ENCODE measurements around the gene ZNF469.

ZNF469 gene

GRCh38 chr16:88398874-88399178 is 16.1 kb downstream of the ZNF469 start:
- no peaks in the 10 kb centered on the region for H3K9me3 ChIP-seq (ENCODE audit: insufficient read depth, low read length, severe bottlenecking)
- no peak overlapping the region for H2AFZ ChIP-seq (ENCODE audit: low read depth, low read length)
- H3K4me2 ChIP-seq (ENCODE audit: insufficient read depth, low read length): no peak overlapping the region
- no peak for TF ChIP-seq EZH2 (IDR thresholded peaks at IDR 0.05; ENCODE audit: borderline replicate concordance, low read depth, low read length, severe bottlenecking)
- TF ChIP-seq CTCF (IDR thresholded peaks at IDR 0.05; ENCODE audit: borderline replicate concordance, extremely low read depth, low read length, poor library complexity, severe bottlenecking): no peak
- no peaks in the 10 kb centered on the region for H3K36me3 ChIP-seq (ENCODE audit: insufficient read depth, low read length)
- ATAC-seq (ENCODE audit: insufficient read depth, low read depth) (no peak), DNase-seq (no peak)
- H3K27me3 ChIP-seq (ENCODE audit: insufficient read depth, low read length, poor library complexity): peaks cover 34% of the 10 kb centered on the region
- H3K4me1 ChIP-seq (ENCODE audit: insufficient read depth, low read length): no peaks in the 10 kb centered on the region
- H4K20me1 ChIP-seq (ENCODE audit: insufficient read depth, low read length): peaks cover 9% of the 10 kb centered on the region; the same call in 1 of the 2 replicates
- H3K4me3 ChIP-seq (ENCODE audit: low read depth in 1 of 2, low read length in 2 of 2): no peak overlapping the region
- H3K9ac ChIP-seq (ENCODE audit: low read depth, low read length): no peak overlapping the region
- no peaks in the 10 kb centered on the region for H3K79me2 ChIP-seq (ENCODE audit: insufficient read depth, low read length)
- H3K27ac ChIP-seq (ENCODE audit: low read length): no peak overlapping the region

DNA sequence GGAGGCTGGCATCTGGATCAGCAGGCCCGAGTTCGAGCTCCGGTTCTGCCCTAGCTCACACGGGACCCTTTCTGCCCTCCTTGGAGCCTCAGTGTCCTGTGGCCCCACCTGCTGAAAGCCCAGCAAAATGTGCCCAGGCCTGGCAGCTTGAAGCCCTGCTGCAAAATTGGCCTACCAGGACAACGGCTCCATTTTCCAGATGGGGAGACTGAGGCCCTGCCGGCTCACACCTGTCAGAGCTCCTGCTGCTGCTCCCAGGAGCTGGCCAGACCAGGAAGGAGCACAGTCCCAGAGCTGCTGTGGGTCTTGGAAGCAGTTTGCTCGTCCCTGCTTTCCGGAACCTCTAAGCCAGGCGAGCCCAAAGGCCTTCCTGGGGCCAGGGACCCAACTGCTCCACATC is 17.4 kb downstream of the ZNF469 start:
- Histone ChIP-seq H3K4me3 (ENCODE audit: low read depth in 1 of 2, low read length in 2 of 2) (no peak overlapping the region), H3K36me3 (ENCODE audit: insufficient read depth, low read length) (no peaks in the 10 kb centered on the region), H3K4me1 (ENCODE audit: insufficient read depth, low read length) (no peaks in the 10 kb centered on the region), H3K9me3 (ENCODE audit: insufficient read depth, low read length, severe bottlenecking) (no peaks in the 10 kb centered on the region), H3K4me2 (ENCODE audit: insufficient read depth, low read length) (no peak overlapping the region), H4K20me1 (ENCODE audit: insufficient read depth, low read length) (peaks cover 9% of the 10 kb centered on the region; the same call in 1 of the 2 replicates), H3K27ac (ENCODE audit: low read length) (no peak overlapping the region), H3K79me2 (ENCODE audit: insufficient read depth, low read length) (no peaks in the 10 kb centered on the region), H2AFZ (ENCODE audit: low read depth, low read length) (no peak overlapping the region), H3K27me3 (ENCODE audit: insufficient read depth, low read length, poor library complexity) (peaks cover 30% of the 10 kb centered on the region), H3K9ac (ENCODE audit: low read depth, low read length) (no peak overlapping the region)
- DNase-seq (no peak), ATAC-seq (ENCODE audit: insufficient read depth, low read depth) (no peak)
- TF ChIP-seq EZH2 (IDR thresholded peaks at IDR 0.05; ENCODE audit: borderline replicate concordance, low read depth, low read length, severe bottlenecking) (no peak), CTCF (IDR thresholded peaks at IDR 0.05; ENCODE audit: borderline replicate concordance, extremely low read depth, low read length, poor library complexity, severe bottlenecking) (no peak)

DNA sequence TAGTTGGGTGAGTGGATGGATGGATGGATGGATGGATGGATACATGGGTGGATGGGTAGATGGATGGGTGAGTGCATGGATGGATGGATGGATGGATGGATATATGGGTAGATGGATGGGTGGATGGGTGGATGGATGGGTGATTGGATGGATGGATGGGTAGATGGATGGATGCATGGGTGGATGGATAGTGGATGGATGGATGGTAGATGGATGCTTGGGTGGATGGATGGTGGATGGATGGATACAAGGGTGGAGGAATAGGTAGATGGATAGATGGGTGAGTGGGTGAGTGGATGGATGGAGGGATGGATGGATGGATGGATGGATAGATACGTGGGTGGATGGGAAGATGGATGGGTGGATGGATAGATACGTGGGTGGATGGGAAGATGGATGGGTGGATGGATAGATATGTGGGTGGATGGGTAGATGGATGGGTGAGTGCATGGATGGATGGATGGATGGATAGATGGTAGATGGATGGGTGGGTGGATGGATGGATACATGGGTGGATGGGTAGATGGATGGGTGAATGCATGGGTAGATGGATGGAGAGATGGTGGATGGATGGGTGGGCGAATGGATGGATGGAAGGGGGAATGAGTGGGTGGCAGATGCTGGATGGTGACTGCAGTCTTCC is 19.0 kb downstream of the ZNF469 start:
- no peak overlapping the region for H2AFZ ChIP-seq (ENCODE audit: low read depth, low read length)
- H3K79me2 ChIP-seq (ENCODE audit: insufficient read depth, low read length): no peaks in the 10 kb centered on the region
- no peak overlapping the region for H3K4me3 ChIP-seq (ENCODE audit: low read depth in 1 of 2, low read length in 2 of 2)
- ATAC-seq (ENCODE audit: insufficient read depth, low read depth): no peak
- H3K9ac ChIP-seq (ENCODE audit: low read depth, low read length): no peak overlapping the region
- no peaks in the 10 kb centered on the region for H3K9me3 ChIP-seq (ENCODE audit: insufficient read depth, low read length, severe bottlenecking)
- no peaks in the 10 kb centered on the region for H3K4me1 ChIP-seq (ENCODE audit: insufficient read depth, low read length)
- TF ChIP-seq CTCF (IDR thresholded peaks at IDR 0.05; ENCODE audit: borderline replicate concordance, extremely low read depth, low read length, poor library complexity, severe bottlenecking) (no peak), EZH2 (IDR thresholded peaks at IDR 0.05; ENCODE audit: borderline replicate concordance, low read depth, low read length, severe bottlenecking) (no peak)
- no peaks in the 10 kb centered on the region for H3K36me3 ChIP-seq (ENCODE audit: insufficient read depth, low read length)
- H4K20me1 ChIP-seq (ENCODE audit: insufficient read depth, low read length): peaks cover 9% of the 10 kb centered on the region; the same call in 1 of the 2 replicates
- DNase-seq: no peak
- H3K27ac ChIP-seq (ENCODE audit: low read length): no peak overlapping the region
- H3K27me3 ChIP-seq (ENCODE audit: insufficient read depth, low read length, poor library complexity): peaks cover 16% of the 10 kb centered on the region
- no peak overlapping the region for H3K4me2 ChIP-seq (ENCODE audit: insufficient read depth, low read length)
